Smooth muscle cell (in vitro differentiated cells): Measurements from ENCODE around the gene SLC9C1. TPM values are rescaled to one million over a fixed set of nuclear protein-coding genes. Genes with fewer than 3 reads are reported as not detected.
A peak's percentile ranks its signal among the peaks of the same experiment; 100 is the strongest.

Experiments
- DNase-seq: peaks from one replicate; lab custom pipeline; 2025; ENCODE audit not compliant: unreplicated experiment; lab: John Stamatoyannopoulos, UW
- H2AFZ ChIP-seq: fragments of 200-600 bp; sonication (generic); 2 replicates; pipeline ENCODE4 v1.6.0; 2016; ENCODE audit warnings: antibody characterized with exemption, low read depth, mild to moderate bottlenecking
- H3F3A ChIP-seq: fragments of 200-600 bp; sonication (generic); 2 replicates; pipeline ENCODE4 v1.6.0; 2017; ENCODE audit warnings: antibody characterized with exemption, low read depth
- H3K27ac ChIP-seq: fragments of 200-600 bp; sonication (generic); 2 replicates; pipeline ENCODE4 v1.5.1; 2016; ENCODE audit warnings: low read depth, mild to moderate bottlenecking
- H3K27me3 ChIP-seq: fragments of 200-600 bp; sonication (generic); 2 replicates; pipeline ENCODE4 v1.6.1; 2016; ENCODE audit warnings: low read depth, mild to moderate bottlenecking
- H3K36me3 ChIP-seq: fragments of 200-600 bp; sonication (generic); 2 replicates; pipeline ENCODE4 v1.5.1; 2016; ENCODE audit warnings: low read depth
- H3K4me1 ChIP-seq: fragments of 200-600 bp; sonication (generic); 2 replicates; pipeline ENCODE4 v1.5.1; 2016; ENCODE audit warnings: low read depth
- H3K4me2 ChIP-seq: fragments of 200-600 bp; sonication (generic); 2 replicates; pipeline ENCODE4 v1.6.0; 2016; ENCODE audit warnings: mild to moderate bottlenecking
- H3K4me3 ChIP-seq: fragments of 200-600 bp; sonication (generic); 2 replicates; pipeline ENCODE4 v1.5.1; 2016; ENCODE audit warnings: mild to moderate bottlenecking
- H3K79me2 ChIP-seq: fragments of 200-600 bp; sonication (generic); 2 replicates; pipeline ENCODE4 v1.6.0; 2016; ENCODE audit warnings: low read depth, mild to moderate bottlenecking
- H3K9ac ChIP-seq: fragments of 200-600 bp; sonication (generic); 2 replicates; pipeline ENCODE4 v1.6.0; 2016; ENCODE audit warnings: low read depth
- H3K9me3 ChIP-seq: fragments of 200-600 bp; sonication (generic); replicated peaks from 2 replicates; pipeline ENCODE4 v1.5.1; 2016; ENCODE audit warnings: low read depth
- H4K20me1 ChIP-seq: fragments of 200-600 bp; sonication (generic); 2 replicates; pipeline ENCODE4 v1.6.0; 2016; ENCODE audit warnings: low read depth
- WGBS: methylation state at CpG from one replicate; pipeline ENCODE4 v1.1.7; 2016; ENCODE audit warnings: low lambda C conversion rate; 5-methylcytosine and 5-hydroxymethylcytosine counted together
- polyA plus RNA-seq: library from polyadenylated mRNA; unstranded; fragments of >200 nt; fragmentation: Nextera tagmentation; extraction: Ambion mirVana; gene quantifications from 2 replicates; pipeline ENCODE4 v1.2.1, GENCODE V29; 2016
- total RNA-seq: library from RNA; depleted of rRNA; stranded (reverse); fragments of >200 nt; gene quantifications from 2 replicates; pipeline ENCODE4 v1.2.3, GENCODE V29; 2014
- TF ChIP-seq, protein P1 (sequence below): fragments of 200-600 bp; sonication (generic); IDR thresholded peaks from 2 replicates; pipeline ENCODE4 v1.5.1; 2017; ENCODE audit warnings: borderline replicate concordance, mild to moderate bottlenecking, antibody characterized with exemption; ENCODE audit not compliant: insufficient read depth, poor library complexity, severe bottlenecking

Gene SLC9C1
- total and polyA plus RNA-seq, 2 experiments from 2014 or later, result not detected

DNA sequence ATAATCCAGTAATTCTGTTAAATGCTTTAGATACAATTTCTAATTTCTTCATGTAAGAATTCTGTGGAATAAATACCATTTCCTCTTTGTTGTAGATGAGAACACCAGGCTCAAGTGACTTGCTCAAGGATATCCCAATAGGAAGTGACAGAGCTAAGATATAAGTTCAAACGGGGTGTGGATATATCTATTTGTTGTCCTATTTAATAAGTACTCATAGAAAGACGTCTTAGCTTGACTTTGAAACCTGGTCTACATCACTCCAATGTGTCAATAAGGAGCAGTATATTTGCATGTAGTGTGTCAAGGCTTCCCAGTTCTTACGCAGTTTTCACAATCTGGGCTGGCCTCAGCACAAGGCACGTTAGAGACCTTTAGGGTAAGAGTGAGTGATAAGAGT, 156.2 kb downstream of the SLC9C1 start:
- Histone ChIP-seq H3K9ac (no peak overlapping the region), H4K20me1 (no peaks in the 10 kb centered on the region), H3K27ac (no peak overlapping the region), H3K27me3 (no peaks in the 10 kb centered on the region), H3K4me3 (no peak overlapping the region), H3K4me1 (peaks cover 30% of the 10 kb centered on the region), H3K4me2 (no peak overlapping the region), H3K9me3 (no peaks in the 10 kb centered on the region), H2AFZ (no peak overlapping the region), H3K79me2 (no peaks in the 10 kb centered on the region), H3K36me3 (no peaks in the 10 kb centered on the region), H3F3A (no peaks in the 10 kb centered on the region)
- no peak for DNase-seq
- TF ChIP-seq, protein P1, sequence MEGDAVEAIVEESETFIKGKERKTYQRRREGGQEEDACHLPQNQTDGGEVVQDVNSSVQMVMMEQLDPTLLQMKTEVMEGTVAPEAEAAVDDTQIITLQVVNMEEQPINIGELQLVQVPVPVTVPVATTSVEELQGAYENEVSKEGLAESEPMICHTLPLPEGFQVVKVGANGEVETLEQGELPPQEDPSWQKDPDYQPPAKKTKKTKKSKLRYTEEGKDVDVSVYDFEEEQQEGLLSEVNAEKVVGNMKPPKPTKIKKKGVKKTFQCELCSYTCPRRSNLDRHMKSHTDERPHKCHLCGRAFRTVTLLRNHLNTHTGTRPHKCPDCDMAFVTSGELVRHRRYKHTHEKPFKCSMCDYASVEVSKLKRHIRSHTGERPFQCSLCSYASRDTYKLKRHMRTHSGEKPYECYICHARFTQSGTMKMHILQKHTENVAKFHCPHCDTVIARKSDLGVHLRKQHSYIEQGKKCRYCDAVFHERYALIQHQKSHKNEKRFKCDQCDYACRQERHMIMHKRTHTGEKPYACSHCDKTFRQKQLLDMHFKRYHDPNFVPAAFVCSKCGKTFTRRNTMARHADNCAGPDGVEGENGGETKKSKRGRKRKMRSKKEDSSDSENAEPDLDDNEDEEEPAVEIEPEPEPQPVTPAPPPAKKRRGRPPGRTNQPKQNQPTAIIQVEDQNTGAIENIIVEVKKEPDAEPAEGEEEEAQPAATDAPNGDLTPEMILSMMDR, result no peak
- 50% methylated on average over 4 of the region's 4 CpGs for WGBS

DNA sequence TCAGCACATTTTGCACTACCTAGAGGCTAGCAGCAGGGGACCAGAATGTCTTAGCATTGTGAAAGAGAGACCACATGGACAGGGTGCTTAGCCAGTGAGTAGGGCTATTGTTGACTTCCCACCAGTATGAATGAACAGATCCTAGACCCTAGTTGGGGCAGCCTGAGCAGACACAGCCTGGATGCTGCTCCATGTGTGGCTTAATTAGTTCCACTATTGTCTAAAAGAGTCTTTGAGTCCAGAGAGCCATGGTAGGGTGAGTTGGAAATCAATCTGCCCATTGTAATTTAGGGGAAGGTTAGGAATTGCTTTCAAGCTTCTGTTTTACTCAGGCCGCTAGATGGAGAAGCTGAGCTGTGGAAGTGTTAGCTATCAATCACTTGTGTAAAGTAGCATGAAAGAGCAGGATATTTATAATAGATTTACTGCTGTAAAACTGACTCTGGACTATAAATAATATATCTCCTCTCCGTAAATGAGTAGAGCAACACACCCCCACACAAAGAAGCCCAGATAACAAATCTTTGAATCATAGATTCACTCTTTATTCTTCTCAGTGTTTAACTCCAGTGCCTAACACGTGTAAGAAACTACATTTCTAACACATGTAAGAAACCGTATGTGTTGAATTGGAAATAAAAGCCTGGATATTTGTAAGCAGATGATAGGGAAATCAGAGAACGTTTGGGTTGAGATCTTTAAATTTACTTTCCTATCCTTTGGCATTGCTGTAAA, 156.9 kb downstream of the SLC9C1 start:
- H2AFZ ChIP-seq, result no peak overlapping the region
- H3K9ac ChIP-seq, result no peak overlapping the region
- TF ChIP-seq, protein P1, result peak; percentile 48
- H3K9me3 ChIP-seq, result no peaks in the 10 kb centered on the region
- WGBS, result 32% methylated on average over 5 of the region's 5 CpGs
- no peak for DNase-seq
- no peaks in the 10 kb centered on the region for H3K36me3 ChIP-seq
- no peaks in the 10 kb centered on the region for H3F3A ChIP-seq
- no peaks in the 10 kb centered on the region for H3K27me3 ChIP-seq
- H3K4me3 ChIP-seq, result no peak overlapping the region
- H4K20me1 ChIP-seq, result no peaks in the 10 kb centered on the region
- H3K4me2 ChIP-seq, result no peak overlapping the region
- no peaks in the 10 kb centered on the region for H3K79me2 ChIP-seq
- H3K4me1 ChIP-seq, result peaks cover 30% of the 10 kb centered on the region
- no peak overlapping the region for H3K27ac ChIP-seq

DNA sequence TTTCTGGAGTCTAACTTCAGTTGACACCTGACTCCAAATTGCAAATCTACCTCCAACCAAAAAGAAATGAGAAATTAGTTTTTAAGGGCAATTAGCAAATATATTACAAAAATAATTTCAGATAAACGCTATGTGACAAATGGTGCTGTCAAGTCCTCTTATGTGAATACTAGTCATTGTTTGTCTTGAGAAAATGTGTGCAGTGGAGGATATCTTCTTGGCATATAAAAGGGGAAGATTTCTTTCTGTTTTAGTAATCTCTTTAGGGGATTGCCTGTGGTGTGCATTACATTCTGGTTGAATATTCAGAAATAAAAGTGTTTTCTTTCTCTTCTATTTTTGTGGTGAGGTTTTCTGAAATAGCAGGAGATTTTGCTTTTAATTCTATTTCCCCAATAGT, 158.0 kb downstream of the SLC9C1 start:
- DNase-seq, result no peak
- Histone ChIP-seq H3F3A (no peaks in the 10 kb centered on the region), H3K36me3 (no peaks in the 10 kb centered on the region), H3K4me3 (no peak overlapping the region), H3K9me3 (no peaks in the 10 kb centered on the region), H3K79me2 (no peaks in the 10 kb centered on the region), H3K4me1 (peaks cover 30% of the 10 kb centered on the region), H3K9ac (no peak overlapping the region), H2AFZ (no peak overlapping the region), H3K4me2 (no peak overlapping the region), H3K27me3 (no peaks in the 10 kb centered on the region), H3K27ac (no peak overlapping the region), H4K20me1 (no peaks in the 10 kb centered on the region)
- 92% methylated on average over 1 of the region's 1 CpG for WGBS
- TF ChIP-seq, protein P1, result no peak
